NCI-H460 (cell line): Measurements from ENCODE around the gene CALCA. TPM values are rescaled to one million over a fixed set of nuclear protein-coding genes. Genes with fewer than 3 reads are reported as not detected.
"Not testable (repeated sequence)": the region's sequence is repeated elsewhere in the genome, so short reads cannot be mapped to it uniquely, and the experiment has no call there.

ENCODE experiments used
- DNase-seq: peaks from one replicate; pipeline ENCODE4 v3.0.0-alpha.2; 2016; ENCODE audit warnings: low read depth; ENCODE audit errors: extremely low read depth
- polyA plus RNA-seq: library from polyadenylated mRNA; depleted of rRNA; stranded (reverse); fragments of >200 nt; gene quantifications from 2 replicates; pipeline ENCODE4 v1.2.3, GENCODE V29; 2014; cell fraction: nucleus; rRNA removed
- total RNA-seq: library from RNA; depleted of rRNA; stranded (reverse); fragments of >200 nt; shearing (Covaris generic); gene quantifications from 2 replicates; pipeline ENCODE4 v1.2.3, GENCODE V29; 2014; rRNA removed

Gene CALCA
- total RNA-seq, result 0.29 and 1.3 TPM in 2 replicates
- 0.14 TPM in 1 of 2 replicates, not detected in the other for polyA plus RNA-seq

GRCh38 chr11:14971865-14972580 lies at the start of gene CALCA:
Gene CALCA, minus strand, starts transcription at chr11:14972351. Its CDS starts 1,159 bp downstream, at chr11:14971192.
- no peak for DNase-seq

- DNase-seq, result no peak
These were observed 44.0 kb upstream of the CALCA start for GRCh38 chr11:15016200-15016599.

- DNase-seq, result no peak
These were observed 39.7 kb upstream of the CALCA start for GRCh38 chr11:15011776-15012345.

- no peak for DNase-seq
These were observed 38.7 kb upstream of the CALCA start for GRCh38 chr11:15010865-15011264.

- peak; percentile 13 for DNase-seq
These were observed 34.1 kb upstream of the CALCA start for GRCh38 chr11:15006139-15006759.

GRCh38 chr11:14988133-14988532 lies 16.0 kb upstream of the CALCA start:
- DNase-seq, result not testable (repeated sequence)

- no peak for DNase-seq
These were observed 9.4 kb upstream of the CALCA start for GRCh38 chr11:14981507-14981906.

GRCh38 chr11:14980854-14981253 lies 8.7 kb upstream of the CALCA start:
- DNase-seq, result no peak

GRCh38 chr11:14977101-14977880 lies 5.1 kb upstream of the CALCA start:
- no peak for DNase-seq

- no peak for DNase-seq
These were observed 3.1 kb upstream of the CALCA start for GRCh38 chr11:14975252-14975587.

- peak; percentile 58 for DNase-seq
These were observed 2.5 kb upstream of the CALCA start for GRCh38 chr11:14974515-14975251.

GRCh38 chr11:14973621-14974514 lies 1.7 kb upstream of the CALCA start:
- DNase-seq, result no peak

- DNase-seq, result no peak
These were observed 687 bp upstream of the CALCA start for GRCh38 chr11:14972581-14973495.

GRCh38 chr11:14969901-14970323 lies 2.2 kb downstream of the CALCA start:
- no peak for DNase-seq

- DNase-seq, result no peak
These were observed 4.4 kb downstream of the CALCA start for GRCh38 chr11:14967581-14968243.

- DNase-seq, result no peak
These were observed 16.0 kb downstream of the CALCA start for GRCh38 chr11:14956111-14956510.

GRCh38 chr11:14954581-14954980 lies 17.6 kb downstream of the CALCA start:
- no peak for DNase-seq

GRCh38 chr11:14953904-14954303 lies 18.2 kb downstream of the CALCA start:
- no peak for DNase-seq
